HepG2 (cell line): ENCODE measurements around the gene CPT1A. TPM values are rescaled to one million over a fixed set of nuclear protein-coding genes. Genes with fewer than 3 reads are reported as not detected.
A peak's percentile ranks its signal among the peaks of the same experiment; 100 is the strongest.

Source experiments
- LCORL ChIP-seq, 2 experiments: fragments of 450-650 bp in 1 of 2; sonication (generic) in 1 of 2; formaldehyde crosslinking in 1 of 2; IDR thresholded peaks; 2 replicates each; pipeline versions ENCODE4 v1.5.0 to v1.6.1; 2017 to 2020; ENCODE audit warnings: antibody characterized with exemption in 1 of 2, missing genetic modification reagents in 1 of 2
- RAD51 ChIP-seq: fragments of 450-650 bp; IDR thresholded peaks from 2 replicates; pipeline ENCODE4 v1.6.1; 2016; ENCODE audit warnings: borderline replicate concordance
- ZNF317 ChIP-seq: sonication (generic); formaldehyde crosslinking; IDR thresholded peaks from 2 replicates; pipeline ENCODE4 v1.5.0; 2020; ENCODE audit warnings: mild to moderate bottlenecking, missing genetic modification reagents
- polyA plus RNA-seq, 8 experiments: library from polyadenylated mRNA; depleted of rRNA in 3 of 8; stranded (reverse) in 7 of 8; unstranded in 1 of 8; fragments of >200 nt; fragmentation: Illumina TruSeq in 4 of 8; extraction: Trizol in 4 of 8; gene quantifications; 2 replicates each; pipeline versions ENCODE4 v1.2.1 to v1.2.3, GENCODE V29; 2011 to 2016; ENCODE audit warnings: low read depth in 4 of 8, missing spikeins in 1 of 8, mixed read lengths in 1 of 8; ENCODE audit not compliant: insufficient read depth in 1 of 8
- total RNA-seq, 5 experiments: library from RNA; depleted of rRNA; stranded (reverse); fragments of >200 nt; fragmentation: Illumina TruSeq; extraction: Trizol; gene quantifications; 2 replicates each; pipeline ENCODE4 v1.2.3, GENCODE V29; 2016; ENCODE audit warnings: low read depth in 1 of 5
- TF ChIP-seq, protein P1 (sequence below): fragments of 450-650 bp; IDR thresholded peaks from 2 replicates; pipeline ENCODE4 v1.6.1; 2017; ENCODE audit warnings: mild to moderate bottlenecking
- TF ChIP-seq, protein P2 (sequence below), 2 experiments: fragments of 450-650 bp in 1 of 2; sonication (generic) in 1 of 2; formaldehyde crosslinking in 1 of 2; IDR thresholded peaks; 2 replicates each; pipeline versions ENCODE4 v1.6.1 to v1.8.0; 2016 to 2022; ENCODE audit warnings: antibody characterized with exemption in 1 of 2, mild to moderate bottlenecking in 1 of 2, missing genetic modification reagents in 1 of 2

Gene CPT1A
- total and polyA plus RNA-seq, 2 of the 13 experiments (the other 11 are each of a cell fraction or from before 2014, with no cell fraction given), result 7.0 to 7.1 TPM

DNA sequence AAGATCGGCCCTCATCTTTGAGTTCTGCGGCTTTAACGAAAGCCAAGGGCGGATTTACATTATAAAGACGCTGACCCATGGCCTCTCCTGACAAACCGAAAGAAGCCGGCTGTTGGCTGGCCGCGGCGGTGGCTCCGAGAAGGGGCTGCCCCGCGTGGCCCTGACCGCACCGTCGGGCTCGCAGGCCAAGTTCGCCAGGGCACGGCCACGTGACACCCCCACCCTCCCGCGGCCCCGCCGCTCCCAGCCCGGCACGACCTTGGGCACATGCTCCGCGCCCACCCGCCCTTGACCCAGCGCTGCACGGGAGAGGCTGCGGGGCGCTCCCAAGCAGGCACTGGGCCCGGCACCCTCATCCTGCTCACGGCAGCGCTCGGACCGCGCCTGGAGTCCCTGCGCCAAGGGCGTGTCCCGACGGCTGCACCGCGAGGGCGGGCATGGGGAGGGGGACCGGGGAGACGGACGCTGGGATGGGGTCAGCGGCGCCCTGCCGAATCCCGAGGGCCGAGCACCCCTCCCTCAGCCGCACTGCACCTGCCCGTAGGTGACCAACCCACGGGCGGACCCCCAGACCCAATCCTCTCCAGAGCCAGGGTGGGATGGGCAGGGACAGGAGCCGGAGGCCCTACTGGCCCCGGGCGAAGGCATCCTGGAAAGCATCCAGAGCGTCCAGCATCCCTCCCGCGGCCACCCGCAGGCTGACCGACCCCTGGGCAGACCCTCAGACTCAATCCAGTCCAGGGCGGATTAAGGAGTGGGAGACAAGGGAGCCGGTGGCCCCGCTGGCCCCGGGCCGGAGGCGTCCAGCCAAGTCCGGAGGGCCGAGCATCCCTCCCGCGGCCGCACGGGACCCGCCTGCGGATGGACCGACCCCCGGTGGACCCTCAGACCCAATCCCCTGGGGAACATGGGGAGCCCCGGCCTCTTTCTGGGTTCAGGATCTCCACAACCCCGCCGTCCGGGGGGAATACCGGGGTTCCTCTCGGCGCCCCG is 759 bp downstream of the CPT1A start (continued):
- TF ChIP-seq, protein P1, sequence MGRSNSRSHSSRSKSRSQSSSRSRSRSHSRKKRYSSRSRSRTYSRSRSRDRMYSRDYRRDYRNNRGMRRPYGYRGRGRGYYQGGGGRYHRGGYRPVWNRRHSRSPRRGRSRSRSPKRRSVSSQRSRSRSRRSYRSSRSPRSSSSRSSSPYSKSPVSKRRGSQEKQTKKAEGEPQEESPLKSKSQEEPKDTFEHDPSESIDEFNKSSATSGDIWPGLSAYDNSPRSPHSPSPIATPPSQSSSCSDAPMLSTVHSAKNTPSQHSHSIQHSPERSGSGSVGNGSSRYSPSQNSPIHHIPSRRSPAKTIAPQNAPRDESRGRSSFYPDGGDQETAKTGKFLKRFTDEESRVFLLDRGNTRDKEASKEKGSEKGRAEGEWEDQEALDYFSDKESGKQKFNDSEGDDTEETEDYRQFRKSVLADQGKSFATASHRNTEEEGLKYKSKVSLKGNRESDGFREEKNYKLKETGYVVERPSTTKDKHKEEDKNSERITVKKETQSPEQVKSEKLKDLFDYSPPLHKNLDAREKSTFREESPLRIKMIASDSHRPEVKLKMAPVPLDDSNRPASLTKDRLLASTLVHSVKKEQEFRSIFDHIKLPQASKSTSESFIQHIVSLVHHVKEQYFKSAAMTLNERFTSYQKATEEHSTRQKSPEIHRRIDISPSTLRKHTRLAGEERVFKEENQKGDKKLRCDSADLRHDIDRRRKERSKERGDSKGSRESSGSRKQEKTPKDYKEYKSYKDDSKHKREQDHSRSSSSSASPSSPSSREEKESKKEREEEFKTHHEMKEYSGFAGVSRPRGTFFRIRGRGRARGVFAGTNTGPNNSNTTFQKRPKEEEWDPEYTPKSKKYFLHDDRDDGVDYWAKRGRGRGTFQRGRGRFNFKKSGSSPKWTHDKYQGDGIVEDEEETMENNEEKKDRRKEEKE, result no peak
- TF ChIP-seq LCORL (IDR thresholded peaks at IDR 0.05), result no peak
- TF ChIP-seq LCORL (CRISPR knock-in tag; IDR thresholded peaks at IDR 0.05), result peak; percentile 70; the same call in 1 of the 2 replicates
- TF ChIP-seq ZNF317, result no peak
- TF ChIP-seq, protein P2, sequence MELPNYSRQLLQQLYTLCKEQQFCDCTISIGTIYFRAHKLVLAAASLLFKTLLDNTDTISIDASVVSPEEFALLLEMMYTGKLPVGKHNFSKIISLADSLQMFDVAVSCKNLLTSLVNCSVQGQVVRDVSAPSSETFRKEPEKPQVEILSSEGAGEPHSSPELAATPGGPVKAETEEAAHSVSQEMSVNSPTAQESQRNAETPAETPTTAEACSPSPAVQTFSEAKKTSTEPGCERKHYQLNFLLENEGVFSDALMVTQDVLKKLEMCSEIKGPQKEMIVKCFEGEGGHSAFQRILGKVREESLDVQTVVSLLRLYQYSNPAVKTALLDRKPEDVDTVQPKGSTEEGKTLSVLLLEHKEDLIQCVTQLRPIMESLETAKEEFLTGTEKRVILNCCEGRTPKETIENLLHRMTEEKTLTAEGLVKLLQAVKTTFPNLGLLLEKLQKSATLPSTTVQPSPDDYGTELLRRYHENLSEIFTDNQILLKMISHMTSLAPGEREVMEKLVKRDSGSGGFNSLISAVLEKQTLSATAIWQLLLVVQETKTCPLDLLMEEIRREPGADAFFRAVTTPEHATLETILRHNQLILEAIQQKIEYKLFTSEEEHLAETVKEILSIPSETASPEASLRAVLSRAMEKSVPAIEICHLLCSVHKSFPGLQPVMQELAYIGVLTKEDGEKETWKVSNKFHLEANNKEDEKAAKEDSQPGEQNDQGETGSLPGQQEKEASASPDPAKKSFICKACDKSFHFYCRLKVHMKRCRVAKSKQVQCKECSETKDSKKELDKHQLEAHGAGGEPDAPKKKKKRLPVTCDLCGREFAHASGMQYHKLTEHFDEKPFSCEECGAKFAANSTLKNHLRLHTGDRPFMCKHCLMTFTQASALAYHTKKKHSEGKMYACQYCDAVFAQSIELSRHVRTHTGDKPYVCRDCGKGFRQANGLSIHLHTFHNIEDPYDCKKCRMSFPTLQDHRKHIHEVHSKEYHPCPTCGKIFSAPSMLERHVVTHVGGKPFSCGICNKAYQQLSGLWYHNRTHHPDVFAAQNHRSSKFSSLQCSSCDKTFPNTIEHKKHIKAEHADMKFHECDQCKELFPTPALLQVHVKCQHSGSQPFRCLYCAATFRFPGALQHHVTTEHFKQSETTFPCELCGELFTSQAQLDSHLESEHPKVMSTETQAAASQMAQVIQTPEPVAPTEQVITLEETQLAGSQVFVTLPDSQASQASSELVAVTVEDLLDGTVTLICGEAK (IDR thresholded peaks at IDR 0.05), result no peak
- TF ChIP-seq, protein P2 (CRISPR knock-in tag; IDR thresholded peaks at IDR 0.05), result peak; percentile 38; the same call in 1 of the 2 replicates
- TF ChIP-seq RAD51, result no peak
